WTC11 (cell line): ENCODE results near the gene DCAF10.

Experiments
- ATF2 ChIP-seq: sonication (generic); formaldehyde crosslinking; IDR thresholded peaks from 2 replicates; pipeline ENCODE4 v1.8.1; 2022; ENCODE audit warnings: low read depth, missing genetic modification reagents, borderline replicate concordance
- ATF3 ChIP-seq: sonication (generic); formaldehyde crosslinking; conservative IDR thresholded peaks from 2 replicates; pipeline ENCODE4 v1.8.1; 2022; ENCODE audit warnings: mild to moderate bottlenecking, missing genetic modification reagents
- CREB1 ChIP-seq: sonication (generic); formaldehyde crosslinking; IDR thresholded peaks from 2 replicates; pipeline ENCODE4 v1.8.0; 2023; ENCODE audit warnings: mild to moderate bottlenecking, missing genetic modification reagents
- ETV6 ChIP-seq: sonication (generic); formaldehyde crosslinking; IDR thresholded peaks from 2 replicates; pipeline ENCODE4 v1.8.1; 2022; ENCODE audit warnings: mild to moderate bottlenecking, missing genetic modification reagents
- FOXK1 ChIP-seq: sonication (generic); formaldehyde crosslinking; IDR thresholded peaks from 2 replicates; pipeline ENCODE4 v1.8.0; 2022; ENCODE audit warnings: mild to moderate bottlenecking, moderate library complexity, missing genetic modification reagents
- GTF2I ChIP-seq: fragments of 250-450 bp; sonication (Bioruptor Pico); conservative IDR thresholded peaks from 2 replicates; pipeline ENCODE4 v1.4.0; 2021; ENCODE audit warnings: mild to moderate bottlenecking
- SMAD4 ChIP-seq: sonication (generic); formaldehyde crosslinking; IDR thresholded peaks from 2 replicates; pipeline ENCODE4 v1.8.0; 2022; ENCODE audit warnings: mild to moderate bottlenecking, missing genetic modification reagents
- TEAD1 ChIP-seq: sonication (generic); formaldehyde crosslinking; IDR thresholded peaks from 2 replicates; pipeline ENCODE4 v1.8.0; 2022; ENCODE audit warnings: mild to moderate bottlenecking, missing genetic modification reagents
- ZBTB43 ChIP-seq: sonication (generic); formaldehyde crosslinking; IDR thresholded peaks from 2 replicates; pipeline ENCODE4 v1.8.1; 2023; ENCODE audit warnings: mild to moderate bottlenecking, missing genetic modification reagents
- ZNF121 ChIP-seq: sonication (generic); formaldehyde crosslinking; IDR thresholded peaks from 2 replicates; pipeline ENCODE4 v1.8.0; 2023; ENCODE audit warnings: missing genetic modification reagents
- ZNF263 ChIP-seq: sonication (generic); formaldehyde crosslinking; IDR thresholded peaks from 2 replicates; pipeline ENCODE4 v1.8.1; 2022; ENCODE audit warnings: low read depth, mild to moderate bottlenecking, moderate library complexity, missing genetic modification reagents
- ZNF416 ChIP-seq: fragments of 250-450 bp; sonication (Bioruptor Pico); IDR thresholded peaks from 2 replicates; pipeline ENCODE4 v1.9.0; 2021; ENCODE audit warnings: mild to moderate bottlenecking, inconsistent platforms
- TF ChIP-seq, protein P1 (sequence below): fragments of 200-600 bp; IDR thresholded peaks from 2 replicates; pipeline ENCODE4 v1.8.0; 2022; ENCODE audit warnings: antibody characterized with exemption

- TF ChIP-seq ZNF416 (CRISPR knock-in tag) (no peak), CREB1 (CRISPR knock-in tag) (no peak), FOXK1 (CRISPR knock-in tag) (no peak), ZNF121 (CRISPR knock-in tag) (no peak), SMAD4 (CRISPR knock-in tag) (no peak), ZBTB43 (CRISPR knock-in tag) (no peak), ATF3 (no peak), GTF2I (CRISPR knock-in tag) (no peak), TEAD1 (CRISPR knock-in tag) (no peak), ATF2 (CRISPR knock-in tag) (no peak), ETV6 (CRISPR knock-in tag) (no peak), ZNF263 (CRISPR knock-in tag) (no peak)
- TF ChIP-seq, protein P1, sequence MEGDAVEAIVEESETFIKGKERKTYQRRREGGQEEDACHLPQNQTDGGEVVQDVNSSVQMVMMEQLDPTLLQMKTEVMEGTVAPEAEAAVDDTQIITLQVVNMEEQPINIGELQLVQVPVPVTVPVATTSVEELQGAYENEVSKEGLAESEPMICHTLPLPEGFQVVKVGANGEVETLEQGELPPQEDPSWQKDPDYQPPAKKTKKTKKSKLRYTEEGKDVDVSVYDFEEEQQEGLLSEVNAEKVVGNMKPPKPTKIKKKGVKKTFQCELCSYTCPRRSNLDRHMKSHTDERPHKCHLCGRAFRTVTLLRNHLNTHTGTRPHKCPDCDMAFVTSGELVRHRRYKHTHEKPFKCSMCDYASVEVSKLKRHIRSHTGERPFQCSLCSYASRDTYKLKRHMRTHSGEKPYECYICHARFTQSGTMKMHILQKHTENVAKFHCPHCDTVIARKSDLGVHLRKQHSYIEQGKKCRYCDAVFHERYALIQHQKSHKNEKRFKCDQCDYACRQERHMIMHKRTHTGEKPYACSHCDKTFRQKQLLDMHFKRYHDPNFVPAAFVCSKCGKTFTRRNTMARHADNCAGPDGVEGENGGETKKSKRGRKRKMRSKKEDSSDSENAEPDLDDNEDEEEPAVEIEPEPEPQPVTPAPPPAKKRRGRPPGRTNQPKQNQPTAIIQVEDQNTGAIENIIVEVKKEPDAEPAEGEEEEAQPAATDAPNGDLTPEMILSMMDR = no peak
These were observed 1.5 kb downstream of the DCAF10 start for GRCh38 chr9:37801959-37802711.
